Neural cell (in vitro differentiated cells): Measurements from ENCODE around the gene CAVIN3. TPM values are rescaled to one million over a fixed set of nuclear protein-coding genes. Genes with fewer than 3 reads are reported as not detected.

Experiments
- H2AFZ ChIP-seq: fragments of 200-600, 300-800 bp; sonication (generic), shearing (Covaris generic); 2 replicates; pipeline ENCODE4 v1.6.0; 2014; ENCODE audit warnings: low read depth, mild to moderate bottlenecking, antibody characterized with exemption, low read length, moderate library complexity
- H3F3A ChIP-seq: fragments of 200-600 bp; shearing (Covaris generic); 2 replicates; pipeline ENCODE4 v1.6.1; 2016; ENCODE audit warnings: mild to moderate bottlenecking, moderate library complexity, mixed read lengths, antibody characterized with exemption, low read length; ENCODE audit not compliant: insufficient read depth, poor library complexity, severe bottlenecking
- H3K27ac ChIP-seq: fragments of 200-600, 300-800 bp; sonication (generic), shearing (Covaris generic); 2 replicates; pipeline ENCODE4 v1.5.1; 2014; ENCODE audit warnings: mild to moderate bottlenecking, low read length, moderate library complexity
- H3K27me3 ChIP-seq: fragments of 300-800, 200-600 bp; sonication (generic), shearing (Covaris generic); 2 replicates; pipeline ENCODE4 v1.6.0; 2014; ENCODE audit warnings: mild to moderate bottlenecking, low read depth, low read length, moderate library complexity; ENCODE audit not compliant: insufficient read depth
- H3K36me3 ChIP-seq: fragments of 300-800, 200-600 bp; sonication (generic), shearing (Covaris generic); 2 replicates; pipeline ENCODE4 v1.5.1; 2014; ENCODE audit warnings: mild to moderate bottlenecking, antibody characterized with exemption, low read length, moderate library complexity; ENCODE audit not compliant: insufficient read depth
- H3K4me2 ChIP-seq: fragments of 300-800, 200-600 bp; sonication (generic), shearing (Covaris generic); 2 replicates; pipeline ENCODE4 v1.6.0; 2014; ENCODE audit warnings: mild to moderate bottlenecking, low read length
- H3K4me3 ChIP-seq: fragments of 300-800, 200-600 bp; sonication (generic), shearing (Covaris generic); 2 replicates; pipeline ENCODE4 v1.5.1; 2014; ENCODE audit warnings: mild to moderate bottlenecking, low read length, moderate library complexity
- H3K79me2 ChIP-seq: fragments of 200-600 bp; shearing (Covaris generic); replicated peaks from 2 replicates; pipeline ENCODE4 v1.6.0; 2014; ENCODE audit warnings: mild to moderate bottlenecking, low read length, moderate library complexity; ENCODE audit not compliant: insufficient read depth
- H3K9ac ChIP-seq: fragments of 300-800, 200-600 bp; sonication (generic), shearing (Covaris generic); 2 replicates; pipeline ENCODE4 v1.6.1; 2016; ENCODE audit warnings: mild to moderate bottlenecking, low read length, mixed read lengths
- H3K9me2 ChIP-seq: fragments of 200-600 bp; shearing (Covaris generic); 2 replicates; pipeline ENCODE4 v1.6.1; 2016; ENCODE audit warnings: mild to moderate bottlenecking, low read length, mixed read lengths; ENCODE audit not compliant: insufficient read depth
- H3K9me3 ChIP-seq: fragments of 200-600, 300-800 bp; sonication (generic), shearing (Covaris generic); 2 replicates; pipeline ENCODE4 v1.6.1; 2016; ENCODE audit warnings: mild to moderate bottlenecking, mixed run types, low read length, moderate library complexity, mixed read lengths
- H4K20me1 ChIP-seq: fragments of 200-600 bp; shearing (Covaris generic); 2 replicates; pipeline ENCODE4 v1.6.1; 2016; ENCODE audit warnings: mild to moderate bottlenecking, mixed run types; ENCODE audit not compliant: insufficient read depth
- CTCF ChIP-seq: fragments of 450-650 bp; IDR thresholded peaks from 2 replicates; pipeline ENCODE4 v1.5.1; 2014; ENCODE audit warnings: antibody characterized with exemption, mild to moderate bottlenecking, moderate library complexity; ENCODE audit not compliant: poor library complexity, severe bottlenecking
- EP300 ChIP-seq: fragments of 450-650 bp; conservative IDR thresholded peaks from 2 replicates; pipeline ENCODE4 v1.6.1; 2014; ENCODE audit warnings: antibody characterized with exemption, mild to moderate bottlenecking, moderate library complexity; ENCODE audit not compliant: poor library complexity, severe bottlenecking
- EZH2 ChIP-seq: fragments of 200-600, 300-800 bp; shearing (Covaris generic), sonication (generic); IDR thresholded peaks from 2 replicates; pipeline ENCODE4 v1.6.1; 2014; ENCODE audit warnings: antibody characterized with exemption, low read length, borderline replicate concordance, mild to moderate bottlenecking; ENCODE audit not compliant: insufficient read depth, poor library complexity, severe bottlenecking
- MXI1 ChIP-seq: fragments of 450-650 bp; conservative IDR thresholded peaks from 2 replicates; pipeline ENCODE4 v1.6.1; 2014; ENCODE audit warnings: antibody characterized with exemption, mild to moderate bottlenecking; ENCODE audit not compliant: poor library complexity, severe bottlenecking
- POLR2AphosphoS5 ChIP-seq: IDR thresholded peaks from 2 replicates; pipeline ENCODE4 v1.6.1; 2012
- RAD21 ChIP-seq: fragments of 450-650 bp; conservative IDR thresholded peaks from 2 replicates; pipeline ENCODE4 v1.6.1; 2014; ENCODE audit warnings: antibody characterized with exemption, mild to moderate bottlenecking, moderate library complexity
- REST ChIP-seq: IDR thresholded peaks from 2 replicates; pipeline ENCODE4 v1.6.1; 2012; ENCODE audit warnings: borderline replicate concordance
- SMC3 ChIP-seq: fragments of 450-650 bp; conservative IDR thresholded peaks from 2 replicates; pipeline ENCODE4 v1.6.1; 2014; ENCODE audit warnings: antibody characterized with exemption, mild to moderate bottlenecking, moderate library complexity; ENCODE audit not compliant: poor library complexity
- TAF1 ChIP-seq: IDR thresholded peaks from 2 replicates; pipeline ENCODE4 v1.6.1; 2012; ENCODE audit warnings: low read depth
- polyA plus RNA-seq: library from polyadenylated mRNA; depleted of rRNA; stranded (reverse); fragments of >200 nt; gene quantifications from 2 replicates; pipeline ENCODE4 v1.2.3, GENCODE V29; 2014

Gene CAVIN3
- polyA plus RNA-seq, 1 donor from 2014 or later, result not detected

GRCh38 chr11:6321961-6322362 lies 1.7 kb upstream of the CAVIN3 start:
- no peaks in the 10 kb centered on the region for H3K9me3 ChIP-seq
- H3K27ac ChIP-seq, result no peak overlapping the region
- H3K4me2 ChIP-seq, result no peak overlapping the region

GRCh38 chr11:6321356-6321755 lies 1.1 kb upstream of the CAVIN3 start:
- H3K4me3 ChIP-seq, result no peak overlapping the region
- H2AFZ ChIP-seq, result no peak overlapping the region
- no peak overlapping the region for H3K9ac ChIP-seq
- no peaks in the 10 kb centered on the region for H3F3A ChIP-seq
- no peak for TF ChIP-seq POLR2AphosphoS5
- no peaks in the 10 kb centered on the region for H3K79me2 ChIP-seq
- H3K9me2 ChIP-seq, result no peaks in the 10 kb centered on the region
- H3K36me3 ChIP-seq, result no peaks in the 10 kb centered on the region
- no peaks in the 10 kb centered on the region for H4K20me1 ChIP-seq
- H3K27me3 ChIP-seq, result peaks cover 27% of the 10 kb centered on the region
- H3K4me2 ChIP-seq, result no peak overlapping the region
- H3K9me3 ChIP-seq, result no peaks in the 10 kb centered on the region
- H3K27ac ChIP-seq, result no peak overlapping the region

More at GRCh38 chr11:6321961-6322362, 1.7 kb upstream of the CAVIN3 start:
- no peaks in the 10 kb centered on the region for H3F3A ChIP-seq
- no peak overlapping the region for H3K9ac ChIP-seq
- peaks cover 27% of the 10 kb centered on the region for H3K27me3 ChIP-seq
- no peaks in the 10 kb centered on the region for H3K9me2 ChIP-seq
- no peak overlapping the region for H3K4me3 ChIP-seq
- H3K79me2 ChIP-seq, result no peaks in the 10 kb centered on the region
- no peaks in the 10 kb centered on the region for H3K36me3 ChIP-seq
- TF ChIP-seq SMC3 (no peak), TAF1 (no peak), REST (no peak), EP300 (no peak), POLR2AphosphoS5 (no peak), CTCF (no peak), MXI1 (no peak), EZH2 (no peak), RAD21 (no peak)
- H2AFZ ChIP-seq, result no peak overlapping the region
- H4K20me1 ChIP-seq, result no peaks in the 10 kb centered on the region

- Histone ChIP-seq H3K79me2 (no peaks in the 10 kb centered on the region), H3K27ac (no peak overlapping the region), H3K4me3 (no peak overlapping the region), H4K20me1 (no peaks in the 10 kb centered on the region), H3K4me2 (no peak overlapping the region), H3F3A (no peaks in the 10 kb centered on the region), H3K27me3 (peaks cover 27% of the 10 kb centered on the region), H3K36me3 (no peaks in the 10 kb centered on the region), H3K9ac (no peak overlapping the region), H3K9me3 (no peaks in the 10 kb centered on the region), H3K9me2 (no peaks in the 10 kb centered on the region), H2AFZ (no peak overlapping the region)
- no peak for TF ChIP-seq SMC3
- TF ChIP-seq EP300, result no peak
- TF ChIP-seq CTCF, result no peak
- no peak for TF ChIP-seq REST
- TF ChIP-seq EZH2, result no peak
- no peak for TF ChIP-seq RAD21
- TF ChIP-seq POLR2AphosphoS5, result no peak
- TF ChIP-seq MXI1, result no peak
- no peak for TF ChIP-seq TAF1
These were observed 444 bp downstream of the CAVIN3 start for GRCh38 chr11:6319704-6320410.
